ENCODE measurements around the gene RALGAPA1. TPM values are rescaled to one million over a fixed set of nuclear protein-coding genes. Genes with fewer than 3 reads are reported as not detected.
"Not testable (repeated sequence)": the region's sequence is repeated elsewhere in the genome, so short reads cannot be mapped to it uniquely, and the experiment has no call there.

The RALGAPA1 gene
- total RNA-seq, 4 donors from 2014 or later: 44.1 to 138 (median 108) TPM

- Histone ChIP-seq H3K4me3 (no peak overlapping the region), H3K27me3 (no peaks in the 10 kb centered on the region), H3K4me1 (no peaks in the 10 kb centered on the region), H3K9me3 (no peaks in the 10 kb centered on the region), H3K27ac (no peak overlapping the region), H3K36me3 (no peaks in the 10 kb centered on the region)
- DNase-seq: no peak
- intact Hi-C loops (cut with DNase I; ENCODE audit: low total_unique reads): no loop called here
- TF ChIP-seq CTCF (IDR thresholded peaks at IDR 0.05) (no peak), POLR2A (IDR thresholded peaks at IDR 0.05) (no peak)
Measured at GRCh38 chr14:35853225-35853624, 44.1 kb upstream of the RALGAPA1 start.

GRCh38 chr14:35851823-35852222 lies 42.7 kb upstream of the RALGAPA1 start:
- intact Hi-C loops (cut with DNase I; ENCODE audit: low total_unique reads): no loop called here
- no peak for DNase-seq
- Histone ChIP-seq H3K27ac (no peak overlapping the region), H3K4me1 (no peaks in the 10 kb centered on the region), H3K36me3 (no peaks in the 10 kb centered on the region), H3K27me3 (no peaks in the 10 kb centered on the region), H3K9me3 (no peaks in the 10 kb centered on the region), H3K4me3 (no peak overlapping the region)
- TF ChIP-seq POLR2A (IDR thresholded peaks at IDR 0.05): no peak
- no peak for TF ChIP-seq CTCF (IDR thresholded peaks at IDR 0.05)

- H3K36me3 ChIP-seq: no peaks in the 10 kb centered on the region
- H3K4me3 ChIP-seq: no peak overlapping the region
- no peak for DNase-seq
- no peak overlapping the region for H3K27ac ChIP-seq
- intact Hi-C loops (cut with DNase I; ENCODE audit: low total_unique reads): no loop called here
- H3K4me1 ChIP-seq: no peaks in the 10 kb centered on the region
- H3K9me3 ChIP-seq: no peaks in the 10 kb centered on the region
- TF ChIP-seq POLR2A (IDR thresholded peaks at IDR 0.05) (no peak), CTCF (IDR thresholded peaks at IDR 0.05) (no peak)
- H3K27me3 ChIP-seq: no peaks in the 10 kb centered on the region
Measured at GRCh38 chr14:35849122-35849521, 40.0 kb upstream of the RALGAPA1 start.

- intact Hi-C loops (cut with DNase I; ENCODE audit: low total_unique reads): no loop called here
- Histone ChIP-seq H3K9me3 (no peaks in the 10 kb centered on the region), H3K27ac (no peak overlapping the region), H3K36me3 (no peaks in the 10 kb centered on the region), H3K4me3 (no peak overlapping the region), H3K27me3 (no peaks in the 10 kb centered on the region), H3K4me1 (no peaks in the 10 kb centered on the region)
- no peak for DNase-seq
- TF ChIP-seq POLR2A (IDR thresholded peaks at IDR 0.05): no peak
- no peak for TF ChIP-seq CTCF (IDR thresholded peaks at IDR 0.05)
Measured at GRCh38 chr14:35847636-35848035, 38.5 kb upstream of the RALGAPA1 start.

GRCh38 chr14:35844494-35844893 lies 35.4 kb upstream of the RALGAPA1 start:
- Histone ChIP-seq H3K27ac (no peak overlapping the region), H3K27me3 (no peaks in the 10 kb centered on the region), H3K9me3 (no peaks in the 10 kb centered on the region), H3K4me3 (no peak overlapping the region), H3K4me1 (no peaks in the 10 kb centered on the region), H3K36me3 (no peaks in the 10 kb centered on the region)
- no peak for TF ChIP-seq CTCF (IDR thresholded peaks at IDR 0.05)
- TF ChIP-seq POLR2A (IDR thresholded peaks at IDR 0.05): no peak
- no peak for DNase-seq
- intact Hi-C loops (cut with DNase I; ENCODE audit: low total_unique reads): no loop called here

GRCh38 chr14:35842245-35842644 lies 33.1 kb upstream of the RALGAPA1 start:
- H3K27me3 ChIP-seq; H3K36me3 ChIP-seq; intact Hi-C loops (cut with DNase I; ENCODE audit: low total_unique reads); DNase-seq; H3K27ac ChIP-seq; H3K4me1 ChIP-seq; H3K4me3 ChIP-seq; H3K9me3 ChIP-seq: not testable (repeated sequence)

- H3K4me1 ChIP-seq; intact Hi-C loops (cut with DNase I; ENCODE audit: low total_unique reads); H3K27me3 ChIP-seq; H3K9me3 ChIP-seq; H3K27ac ChIP-seq; H3K36me3 ChIP-seq; H3K4me3 ChIP-seq; DNase-seq: not testable (repeated sequence)
Measured at GRCh38 chr14:35841704-35842103, 32.6 kb upstream of the RALGAPA1 start.
